Kidney (tissue), 14 donors: ENCODE measurements around the gene SH3RF3. TPM values are rescaled to one million over a fixed set of nuclear protein-coding genes. Genes with fewer than 3 reads are reported as not detected.

Experiments
- DNase-seq, 5 donors: peaks; one replicate each; pipeline ENCODE4 v3.0.0-alpha.2; 2013 to 2020
- FAIRE-seq: peaks from 2 replicates; lab custom pipeline; 2012; peaks lifted over from hg19 to GRCh38; lab: Jason Lieb, UNC
- H3K27ac ChIP-seq, 2 donors: one replicate each; pipeline ENCODE4 v1.7.0; 2013; ENCODE audit warnings: low read depth in 2 of 2, low read length in 2 of 2, inconsistent platforms in 1 of 2
- H3K27me3 ChIP-seq: one replicate; pipeline ENCODE4 v1.7.1; 2013; ENCODE audit warnings: low read length, inconsistent platforms; ENCODE audit not compliant: control insufficient read depth, insufficient read depth
- H3K36me3 ChIP-seq, 3 donors: one replicate each; pipeline versions ENCODE4 v1.7.0 to v1.7.1; 2013; ENCODE audit warnings: low read length in 3 of 3, control low read depth in 1 of 3, inconsistent platforms in 1 of 3; ENCODE audit not compliant: insufficient read depth in 3 of 3, control insufficient read depth in 2 of 3
- H3K4me1 ChIP-seq, 3 donors: one replicate each; pipeline versions ENCODE4 v1.7.0 to v1.7.1; 2013; ENCODE audit warnings: low read length in 3 of 3, inconsistent platforms in 1 of 3, low read depth in 1 of 3; ENCODE audit not compliant: control insufficient read depth in 2 of 3, insufficient read depth in 2 of 3
- H3K4me3 ChIP-seq, 3 donors: one replicate each; pipeline versions ENCODE4 v1.7.0 to v1.8.1; 2013; ENCODE audit warnings: low read length in 3 of 3, control low read depth in 1 of 3, inconsistent platforms in 1 of 3
- H3K9ac ChIP-seq, 3 donors: one replicate each; pipeline versions ENCODE4 v1.7.0 to v1.7.1; 2013; ENCODE audit warnings: low read length in 3 of 3, control low read depth in 1 of 3, inconsistent platforms in 1 of 3
- H3K9me3 ChIP-seq, 3 donors: one replicate each; pipeline versions ENCODE4 v1.7.0 to v1.7.1; 2013; ENCODE audit warnings: low read length in 3 of 3, control low read depth in 1 of 3, inconsistent platforms in 1 of 3; ENCODE audit not compliant: control insufficient read depth in 2 of 3, insufficient read depth in 1 of 3
- CTCF ChIP-seq: IDR thresholded peaks from 3 replicates; pipeline ENCODE4 v1.5.1; 2012; ENCODE audit warnings: mild to moderate bottlenecking, moderate library complexity, borderline replicate concordance; ENCODE audit not compliant: insufficient read depth; ENCODE audit errors: extremely low read depth
- intact Hi-C: fragments of 100-400 bp; cut with DNase I; formaldehyde crosslinking; loops from one replicate; pipeline ENCODE4 v1.11.1; 2022
- polyA plus RNA-seq: library from polyadenylated mRNA; stranded (reverse); fragments of 350-450 nt; fragmentation: Illumina TruSeq; extraction: RNeasy Lipid Tissue Mini Kit (QIAGEN cat#74804); gene quantifications from one replicate; pipeline ENCODE4 v1.2.3, GENCODE V29; 2014; ENCODE audit warnings: low read depth, low replicate concordance; ENCODE audit not compliant: insufficient read depth
- total RNA-seq: library from RNA; stranded (reverse); fragmentation: NEBNext Ultra II Directional; extraction: Animal tissue kit (Norgen Biotek cat#: 25700); gene quantifications from one replicate; pipeline ENCODE4 v1.2.1, GENCODE V29; 2021
- donor health status: control.
- donor health status: control.
- donor health status: control.
- donor health status: control.
- donor health status: control.
- donor health status: DM: yes; HTN: yes; CAD: no.
- donor health status: Normal renal cell carcinoma (clear cell type).

SH3RF3 gene
- total and polyA plus RNA-seq, 2 donors from 2014 or later = 1.7 to 10.7 TPM

DNA sequence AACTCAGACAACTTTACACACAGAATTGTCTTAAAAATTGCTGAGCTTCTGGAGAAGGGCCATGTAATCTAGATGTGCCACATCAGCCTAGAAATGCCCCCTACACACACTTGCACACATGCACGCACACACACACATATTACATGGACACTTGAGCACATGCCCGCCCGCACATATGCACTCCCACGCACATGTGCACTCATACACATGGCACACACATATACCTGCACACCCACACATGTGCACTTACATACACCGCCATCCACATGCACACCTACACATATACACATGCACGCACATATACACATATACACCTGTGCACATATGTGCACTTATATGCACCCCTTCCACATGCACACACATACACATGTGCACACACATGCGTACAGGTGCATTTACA, 271.1 kb downstream of the SH3RF3 start:
- FAIRE-seq = no peak
- no peaks in the 10 kb centered on the region for H3K9me3 ChIP-seq
- peaks cover 0 to 4% (median 0%) of the 10 kb centered on the region in 3 donors for H3K4me1 ChIP-seq
- H3K27me3 ChIP-seq = no peaks in the 10 kb centered on the region
- no peaks in the 10 kb centered on the region for H3K36me3 ChIP-seq
- TF ChIP-seq CTCF = no peak
- DNase-seq = no peak
- no peak overlapping the region for H3K4me3 ChIP-seq
- intact Hi-C loops = no loop called here
- no peak overlapping the region for H3K9ac ChIP-seq
- no peak overlapping the region for H3K27ac ChIP-seq

DNA sequence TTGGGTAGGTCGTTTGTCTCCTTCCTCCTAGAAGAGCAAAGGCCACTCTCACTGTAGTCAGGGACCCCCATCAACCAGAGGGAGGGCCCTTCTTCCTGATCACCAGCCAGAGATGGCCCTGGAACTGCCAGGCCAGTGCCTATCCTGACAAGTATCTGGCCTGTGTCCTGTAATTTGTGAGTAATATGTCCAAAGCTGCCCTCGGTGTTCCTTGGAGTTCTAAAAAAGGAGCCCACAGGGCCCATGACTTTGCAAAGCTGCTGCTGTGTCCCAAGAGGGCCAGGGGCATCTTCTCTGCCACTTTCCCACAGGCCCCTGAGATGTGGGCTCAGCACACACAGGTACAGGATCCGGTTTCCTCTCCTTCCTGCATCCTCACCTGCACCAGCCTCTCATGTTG, 272.4 kb downstream of the SH3RF3 start:
- FAIRE-seq (no peak), DNase-seq (no peak)
- intact Hi-C loops = no loop called here

DNA sequence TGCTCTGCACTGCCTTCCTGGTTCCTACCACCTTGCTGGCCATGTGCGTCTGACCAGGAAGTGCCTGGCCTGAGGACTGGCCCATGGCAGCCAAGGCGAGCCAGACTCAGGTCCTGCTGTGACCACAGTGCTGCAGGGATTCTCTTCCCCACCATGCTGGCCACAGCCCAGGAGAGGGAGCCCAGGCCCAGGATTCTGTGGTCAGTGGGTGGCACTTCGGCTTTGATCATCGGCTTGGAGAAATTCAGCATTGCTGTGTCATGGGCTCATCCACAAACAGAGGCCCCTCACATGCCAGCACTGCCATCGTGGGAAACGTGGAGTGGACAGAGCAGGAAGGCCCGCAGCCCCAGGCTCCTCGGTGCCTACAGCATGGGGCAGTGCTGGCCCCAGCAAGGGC, 273.2 kb downstream of the SH3RF3 start:
- DNase-seq (no peak), FAIRE-seq (no peak)
- H3K4me1 ChIP-seq = no peaks in the 10 kb centered on the region
- H3K9ac ChIP-seq = no peak overlapping the region
- H3K27me3 ChIP-seq = no peaks in the 10 kb centered on the region
- intact Hi-C loops = no loop called here
- TF ChIP-seq CTCF = no peak
- no peak overlapping the region for H3K4me3 ChIP-seq
- H3K9me3 ChIP-seq = no peaks in the 10 kb centered on the region
- no peaks in the 10 kb centered on the region for H3K36me3 ChIP-seq
- H3K27ac ChIP-seq = no peak overlapping the region

More for the DNA sequence above, 272.4 kb downstream of the SH3RF3 start:
- H3K9me3 ChIP-seq = no peaks in the 10 kb centered on the region
- TF ChIP-seq CTCF = no peak
- H3K27ac ChIP-seq = no peak overlapping the region
- no peaks in the 10 kb centered on the region for H3K27me3 ChIP-seq
- no peak overlapping the region for H3K4me3 ChIP-seq
- peaks cover 0 to 4% (median 0%) of the 10 kb centered on the region in 3 donors for H3K4me1 ChIP-seq
- no peaks in the 10 kb centered on the region for H3K36me3 ChIP-seq
- H3K9ac ChIP-seq = no peak overlapping the region
